GM12864 (cell line): ENCODE results near the gene TTK.
"Not testable (repeated sequence)": the region's sequence is repeated elsewhere in the genome, so short reads cannot be mapped to it uniquely, and the experiment has no call there.

ENCODE experiments used
- DNase-seq: peaks from one replicate; pipeline ENCODE4 v3.0.0-alpha.2; 2011; ENCODE audit warnings: low read depth
- H3K4me3 ChIP-seq: 2 replicates; pipeline ENCODE4 v1.5.1; 2011; ENCODE audit warnings: mild to moderate bottlenecking, low read depth, low read length, control low read depth
- CTCF ChIP-seq: IDR thresholded peaks from 2 replicates; pipeline ENCODE4 v1.5.1; 2011; ENCODE audit warnings: low read depth, mild to moderate bottlenecking, moderate library complexity, low read length, control low read depth, inconsistent platforms; ENCODE audit errors: missing control alignments

TTK gene

DNA sequence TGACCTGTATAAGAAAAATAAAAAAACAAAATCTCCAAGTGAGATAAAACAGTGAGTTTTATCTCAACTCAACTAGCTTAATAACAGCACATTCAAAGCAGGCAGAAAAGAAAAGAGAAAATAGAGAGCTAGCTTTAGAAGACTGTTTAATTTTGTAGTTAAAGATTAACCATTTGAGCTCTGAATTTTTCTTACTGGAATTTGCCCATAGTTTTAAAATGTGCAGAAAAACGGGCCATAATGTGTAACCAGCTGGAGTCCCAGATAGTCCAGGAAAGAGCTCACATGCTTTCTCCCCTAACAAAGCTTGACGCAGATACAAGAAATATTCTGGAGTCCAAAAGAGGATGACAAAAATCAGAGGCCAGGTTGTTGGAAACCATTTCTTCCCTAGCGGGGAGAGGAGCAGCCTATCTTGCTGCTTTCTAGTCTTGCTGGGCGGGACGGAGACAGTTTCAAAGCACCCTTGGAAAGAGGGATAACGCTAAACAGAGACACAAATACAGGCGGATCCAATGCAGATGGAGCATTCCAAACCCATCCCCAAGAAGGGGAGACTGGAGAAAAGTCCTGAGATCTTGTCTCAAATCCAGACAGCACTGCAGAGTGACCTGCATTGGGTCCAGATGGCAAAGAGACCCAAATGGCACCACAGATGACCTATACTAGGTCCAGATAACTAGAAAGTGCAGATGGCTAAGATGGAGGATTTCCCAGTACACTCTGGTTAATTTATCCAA lies 16.1 kb downstream of the TTK start:
- no peak for TF ChIP-seq CTCF
- H3K4me3 ChIP-seq: no peak overlapping the region
- DNase-seq: no peak

- DNase-seq: no peak
- no peak overlapping the region for H3K4me3 ChIP-seq
- TF ChIP-seq CTCF: no peak
Measured at GRCh38 chr6:80021131-80021530, 16.7 kb downstream of the TTK start.

DNA sequence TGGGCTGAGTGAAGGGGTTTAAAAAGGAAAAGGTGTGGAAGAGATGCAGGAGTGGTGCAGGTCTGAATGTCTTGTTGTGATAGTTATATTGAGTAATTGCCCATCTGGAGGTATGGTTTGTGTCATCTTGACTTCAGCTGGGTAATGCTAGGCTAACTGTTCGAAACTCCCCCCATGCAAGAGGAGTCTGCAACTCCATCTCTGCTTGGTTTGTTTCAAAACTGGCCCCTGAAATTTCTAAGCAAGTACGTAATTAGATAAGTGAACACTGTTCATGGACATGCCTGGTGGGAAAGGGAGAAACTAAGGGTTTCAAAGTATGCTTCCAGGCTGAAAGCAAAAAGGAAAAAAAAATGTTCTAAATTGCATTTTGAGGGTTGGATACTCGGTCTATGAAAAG lies 17.1 kb downstream of the TTK start:
- no peak for TF ChIP-seq CTCF
- DNase-seq: no peak

DNA sequence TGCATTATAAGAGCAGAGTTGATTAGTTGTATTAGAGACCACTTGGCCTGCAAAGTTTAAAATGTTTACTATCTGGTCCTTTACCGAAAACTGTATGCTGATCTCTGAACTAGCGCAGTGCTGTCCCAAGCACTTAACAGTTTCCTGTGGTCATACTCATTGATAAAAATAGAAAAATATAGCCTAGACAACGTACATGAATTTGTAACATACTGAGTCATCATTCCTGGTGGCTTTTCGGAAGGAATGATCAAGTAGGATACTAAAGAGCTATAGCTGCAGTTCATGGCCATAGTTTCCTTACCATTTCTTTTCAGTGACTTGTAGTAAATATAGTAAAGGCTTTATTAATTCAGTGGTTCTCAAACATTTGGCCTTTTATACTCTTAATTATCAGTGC lies 18.4 kb downstream of the TTK start:
- no peak for DNase-seq
- TF ChIP-seq CTCF: no peak
- no peak overlapping the region for H3K4me3 ChIP-seq

More for the DNA sequence above, 17.1 kb downstream of the TTK start:
- H3K4me3 ChIP-seq: no peak overlapping the region

DNA sequence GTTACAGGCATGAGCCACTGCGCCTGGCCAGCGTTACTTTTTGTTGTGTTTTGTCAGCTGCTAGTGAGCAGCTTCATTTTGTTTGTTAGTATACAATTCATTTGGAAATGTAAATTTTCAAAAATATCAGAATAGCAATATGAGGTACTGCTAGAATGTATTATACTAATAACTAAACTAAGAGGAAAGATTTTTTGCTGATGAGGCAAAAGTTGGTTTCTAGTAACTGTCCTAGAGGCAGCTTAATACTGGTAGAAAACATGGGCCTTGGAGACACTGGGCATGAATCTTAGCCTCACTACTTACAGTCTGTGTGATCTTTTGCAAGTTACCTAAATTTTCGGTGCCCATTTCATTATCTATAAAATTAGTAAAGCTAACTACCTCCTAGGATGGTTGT lies 24.1 kb downstream of the TTK start:
- no peak for DNase-seq
- TF ChIP-seq CTCF: no peak
- no peak overlapping the region for H3K4me3 ChIP-seq

DNA sequence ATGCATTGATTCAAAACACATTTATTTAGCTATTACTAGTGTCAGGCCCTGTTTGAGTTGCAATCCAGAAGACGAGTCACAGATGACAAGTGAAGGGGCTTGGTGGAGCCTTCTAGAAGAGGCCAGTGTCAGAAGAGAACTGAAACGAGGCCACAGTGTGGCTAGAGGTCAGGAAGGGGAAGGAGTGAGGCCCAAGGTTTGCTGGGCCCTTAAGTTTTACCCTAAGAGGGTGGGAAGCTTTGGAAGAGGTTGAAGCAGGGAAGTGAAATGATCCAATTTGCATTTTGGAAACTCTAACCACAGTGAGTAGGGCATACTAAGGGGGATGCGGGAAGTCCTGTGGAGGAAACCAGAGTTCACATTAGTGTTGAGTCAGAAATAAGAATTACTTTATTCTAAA lies 25.0 kb downstream of the TTK start:
- DNase-seq: no peak
- H3K4me3 ChIP-seq: no peak overlapping the region
- no peak for TF ChIP-seq CTCF

- not testable (repeated sequence) for DNase-seq, H3K4me3 ChIP-seq
Measured at GRCh38 chr6:80048220-80048619, 43.8 kb downstream of the TTK start.
